Activated CD8-positive, alpha-beta memory T cell treated with anti-CD3 and anti-CD28 coated beads for 1 hour (primary cell): Measurements from ENCODE around the gene BCL6B.
A peak's percentile ranks its signal among the peaks of the same experiment; 100 is the strongest.

ENCODE experiments used
- DNase-seq, 2 donors: peaks; one replicate each; pipeline ENCODE4 v3.0.0-alpha.2; 2020; ENCODE audit warnings: low read depth in 1 of 2; ENCODE audit errors: extremely low read depth in 1 of 2

Gene BCL6B

DNA sequence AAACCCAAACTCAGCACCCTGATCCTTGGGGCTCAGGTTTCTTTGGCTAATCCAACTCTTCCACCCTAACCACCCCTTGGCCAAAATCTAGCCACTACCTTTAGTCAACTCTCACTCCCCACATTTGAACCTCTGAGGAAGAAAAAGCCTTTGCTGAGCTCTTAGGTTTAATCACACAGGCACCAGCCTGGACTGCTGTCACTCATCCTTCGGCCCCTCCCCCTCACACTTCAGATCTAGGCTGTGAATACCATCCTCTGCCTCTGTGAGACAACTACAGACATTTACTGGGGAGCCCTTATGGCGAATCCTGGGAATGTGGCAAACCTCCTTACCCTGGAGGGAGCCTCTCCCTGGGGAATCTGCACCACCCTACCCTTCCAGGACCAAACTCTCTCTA lies 15.7 kb upstream of the BCL6B start:
- no peak for DNase-seq

DNA sequence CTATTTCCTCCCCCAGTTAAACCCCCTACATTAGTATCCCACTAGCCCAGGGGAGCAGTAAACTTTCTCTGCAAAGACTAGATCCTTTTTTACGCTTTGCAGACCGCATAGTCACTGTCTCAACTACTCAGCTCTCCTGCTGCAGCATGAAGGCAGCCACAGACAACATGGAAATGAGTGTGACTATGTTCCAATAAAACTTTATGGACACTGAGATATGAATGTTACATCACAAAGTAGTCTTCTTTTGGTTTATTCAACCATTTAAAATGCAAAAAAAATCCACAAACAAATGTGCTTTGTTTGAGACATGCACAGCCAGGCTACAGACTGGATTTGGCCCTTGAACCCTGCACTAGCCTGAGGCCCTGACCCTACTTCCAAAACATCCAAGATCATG lies 12.3 kb upstream of the BCL6B start:
- no peak for DNase-seq

GRCh38 chr17:7011415-7011814 lies 11.4 kb upstream of the BCL6B start:
- no peak for DNase-seq

GRCh38 chr17:7011942-7012254 lies 11.0 kb upstream of the BCL6B start:
- no peak for DNase-seq

DNA sequence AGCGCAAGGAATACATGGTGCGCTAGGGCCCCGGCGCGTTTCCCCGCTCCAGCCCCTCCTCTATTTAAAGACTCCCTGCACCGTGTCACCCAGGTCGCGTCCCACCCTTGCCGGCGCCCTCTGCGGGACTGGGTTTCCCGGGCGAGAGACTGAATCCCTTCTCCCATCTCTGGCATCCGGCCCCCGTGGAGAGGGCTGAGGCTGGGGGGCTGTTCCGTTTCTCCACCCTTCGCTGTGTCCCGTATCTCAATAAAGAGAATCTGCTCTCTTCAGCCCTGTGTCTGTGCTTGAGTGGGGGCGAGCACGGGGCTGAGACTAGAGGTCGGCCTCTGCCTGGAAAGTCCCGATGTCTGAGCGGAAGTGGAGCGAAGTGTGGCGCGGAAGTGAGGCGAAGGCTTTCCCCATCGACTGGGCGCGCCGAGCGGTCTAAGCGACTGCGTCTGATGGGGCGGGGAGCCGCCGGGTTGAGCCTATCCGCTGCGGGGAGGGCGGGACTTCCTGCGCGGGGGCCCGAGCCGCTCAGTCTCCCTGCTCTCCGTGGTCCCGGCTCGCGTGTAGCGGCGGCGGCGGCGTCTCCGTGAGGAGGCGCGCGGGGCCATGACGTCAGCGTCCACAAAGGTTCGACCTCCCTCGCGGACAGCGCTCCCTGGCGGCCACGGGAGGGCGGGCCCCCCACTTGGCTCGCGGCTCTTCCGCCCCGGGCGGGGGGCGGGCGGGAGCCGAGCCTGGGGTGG lies 8.4 kb upstream of the BCL6B start:
- DNase-seq: peak; percentile 95 to 96

- peak; percentile 61 to 62 for DNase-seq
Measured at GRCh38 chr17:7014995-7015958, 7.6 kb upstream of the BCL6B start.

GRCh38 chr17:7016418-7016817 lies 6.4 kb upstream of the BCL6B start:
- DNase-seq: no peak

DNA sequence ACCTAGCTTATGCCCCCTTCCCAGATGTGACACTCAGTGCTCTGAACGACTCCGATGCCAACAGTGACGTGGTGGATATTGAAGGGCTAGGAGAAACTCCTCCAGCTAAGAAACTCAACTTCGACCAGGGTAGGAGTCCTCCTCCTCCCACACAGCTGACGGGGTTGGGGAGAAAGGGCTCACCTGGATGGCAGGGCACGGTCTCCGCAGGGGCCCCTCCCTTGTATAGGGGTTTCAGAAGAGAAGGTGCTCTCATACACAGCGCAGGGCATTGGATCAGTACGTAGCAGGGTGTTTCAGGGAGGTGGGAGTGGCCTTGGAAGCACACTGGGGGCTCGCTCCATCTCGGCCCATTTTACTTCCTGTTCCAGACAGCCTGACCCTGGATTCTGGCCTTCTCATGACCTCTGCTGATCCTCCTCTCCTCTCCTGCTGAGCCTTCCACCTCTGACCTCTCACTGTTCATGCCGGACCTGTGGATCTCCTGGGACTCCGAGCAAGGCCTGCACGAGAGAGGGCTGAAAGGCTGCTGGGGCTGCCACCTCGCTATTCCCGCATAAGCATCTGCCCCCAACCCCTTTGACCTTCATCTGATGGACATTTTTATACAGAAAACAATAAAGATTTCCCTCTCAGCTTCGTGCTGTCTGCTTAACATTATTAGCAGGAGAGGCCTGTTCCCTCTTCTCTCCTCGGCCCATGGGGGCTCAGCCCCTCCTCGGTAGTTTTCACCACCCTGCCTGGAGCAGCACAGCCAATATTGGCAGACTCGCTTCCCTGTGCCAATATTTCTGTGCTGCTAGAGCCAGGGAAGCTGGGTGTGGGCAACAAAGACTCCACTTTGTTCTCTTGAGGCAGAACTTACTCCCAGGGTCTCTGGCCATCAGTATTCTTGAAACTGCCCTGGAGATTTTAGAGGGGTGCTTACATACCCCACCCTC lies 5.7 kb upstream of the BCL6B start:
- DNase-seq: no peak

DNA sequence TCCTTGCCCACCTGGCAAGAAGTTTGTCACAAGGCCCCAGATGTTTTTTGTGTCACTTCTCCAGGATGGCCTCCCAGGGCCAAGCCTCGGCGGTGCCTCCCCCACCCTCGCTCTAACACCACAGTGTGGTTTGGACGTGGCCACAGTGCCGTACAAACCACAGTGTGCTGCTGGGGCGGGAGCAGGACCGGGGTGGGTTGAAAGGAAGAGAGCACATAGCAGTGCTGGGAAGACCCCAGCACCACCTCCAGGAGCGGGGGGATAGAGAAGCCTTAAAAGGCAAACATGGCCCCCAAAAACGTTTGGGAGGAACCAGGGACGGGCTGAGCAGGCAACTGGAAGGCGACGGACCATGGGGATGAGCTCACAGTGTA lies 5.0 kb upstream of the BCL6B start:
- DNase-seq: no peak

- no peak for DNase-seq
Measured at GRCh38 chr17:7018331-7018964, 4.4 kb upstream of the BCL6B start.

GRCh38 chr17:7019367-7019766 lies 3.5 kb upstream of the BCL6B start:
- DNase-seq: no peak

DNA sequence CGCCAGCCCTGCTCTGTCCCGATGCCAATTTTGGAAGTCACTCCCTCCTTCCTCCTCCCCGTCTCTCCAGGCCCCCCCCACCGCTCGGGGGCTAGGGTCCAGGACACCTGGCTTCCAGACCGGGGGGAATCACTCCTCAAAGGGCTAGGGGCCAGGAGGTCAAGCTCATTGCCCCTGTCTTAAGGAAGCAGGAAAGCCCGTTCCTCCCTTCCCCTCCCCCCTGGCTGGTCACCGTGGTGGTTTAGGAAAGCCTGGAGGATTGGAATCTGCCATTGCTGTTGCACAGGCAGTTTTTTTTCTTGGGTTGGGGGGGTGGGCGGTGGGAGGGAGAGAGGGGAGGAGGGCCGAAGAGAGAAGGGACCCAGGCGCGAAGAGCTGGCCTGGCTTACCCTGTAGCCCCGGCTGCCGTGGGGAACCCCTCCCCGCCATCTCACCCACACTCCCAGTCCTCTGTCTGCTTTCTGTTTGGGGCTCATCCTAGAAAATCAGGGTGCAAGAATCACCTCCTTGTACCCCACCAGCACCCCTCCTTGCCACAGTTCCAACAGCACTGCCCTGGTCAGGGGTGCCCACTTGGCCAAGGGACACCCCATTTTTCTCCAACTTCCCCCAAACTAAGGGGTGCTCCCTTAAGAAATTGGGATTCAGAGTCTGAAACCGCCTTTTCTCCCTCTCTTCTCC lies 2.9 kb upstream of the BCL6B start:
- no peak for DNase-seq

DNA sequence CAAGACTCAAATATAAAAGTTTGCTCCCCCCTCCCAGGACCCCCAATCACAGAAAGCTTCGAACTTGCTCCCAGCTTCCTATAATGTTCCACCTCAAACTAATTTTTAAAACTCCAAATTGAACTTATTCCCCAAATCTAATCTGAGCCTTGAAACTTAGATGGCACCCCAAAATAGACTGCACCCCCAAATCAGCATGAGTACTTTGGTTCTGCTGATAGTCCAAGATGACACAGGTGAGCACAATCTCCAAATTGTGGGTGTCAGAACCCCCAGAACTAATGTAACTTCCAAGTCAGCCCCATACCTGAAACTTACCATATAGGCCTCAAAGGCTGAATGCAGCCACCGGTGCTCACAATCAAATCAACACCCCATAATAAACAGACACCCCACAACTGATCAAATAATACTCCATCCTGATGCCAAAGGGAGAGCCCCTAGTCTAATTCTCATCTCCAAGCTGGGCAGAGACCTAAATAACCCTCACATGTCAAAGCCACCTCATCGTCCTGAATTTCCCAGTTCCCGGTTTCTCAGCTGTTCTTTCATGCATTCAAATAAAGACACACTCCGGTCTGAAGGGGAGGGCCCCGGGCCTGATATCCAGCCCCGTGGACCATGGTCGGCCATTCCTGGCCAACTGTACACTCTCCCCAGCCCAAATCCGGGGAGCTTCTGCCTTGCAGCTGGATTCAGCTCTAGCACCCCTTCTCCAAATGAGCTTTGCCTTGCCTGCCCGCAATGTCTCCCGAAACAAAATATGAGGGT lies 1.8 kb upstream of the BCL6B start:
- DNase-seq: no peak

GRCh38 chr17:7021993-7022778 lies 664 bp upstream of the BCL6B start:
- DNase-seq: peak in 1 of 2 donors; percentile 68

DNA sequence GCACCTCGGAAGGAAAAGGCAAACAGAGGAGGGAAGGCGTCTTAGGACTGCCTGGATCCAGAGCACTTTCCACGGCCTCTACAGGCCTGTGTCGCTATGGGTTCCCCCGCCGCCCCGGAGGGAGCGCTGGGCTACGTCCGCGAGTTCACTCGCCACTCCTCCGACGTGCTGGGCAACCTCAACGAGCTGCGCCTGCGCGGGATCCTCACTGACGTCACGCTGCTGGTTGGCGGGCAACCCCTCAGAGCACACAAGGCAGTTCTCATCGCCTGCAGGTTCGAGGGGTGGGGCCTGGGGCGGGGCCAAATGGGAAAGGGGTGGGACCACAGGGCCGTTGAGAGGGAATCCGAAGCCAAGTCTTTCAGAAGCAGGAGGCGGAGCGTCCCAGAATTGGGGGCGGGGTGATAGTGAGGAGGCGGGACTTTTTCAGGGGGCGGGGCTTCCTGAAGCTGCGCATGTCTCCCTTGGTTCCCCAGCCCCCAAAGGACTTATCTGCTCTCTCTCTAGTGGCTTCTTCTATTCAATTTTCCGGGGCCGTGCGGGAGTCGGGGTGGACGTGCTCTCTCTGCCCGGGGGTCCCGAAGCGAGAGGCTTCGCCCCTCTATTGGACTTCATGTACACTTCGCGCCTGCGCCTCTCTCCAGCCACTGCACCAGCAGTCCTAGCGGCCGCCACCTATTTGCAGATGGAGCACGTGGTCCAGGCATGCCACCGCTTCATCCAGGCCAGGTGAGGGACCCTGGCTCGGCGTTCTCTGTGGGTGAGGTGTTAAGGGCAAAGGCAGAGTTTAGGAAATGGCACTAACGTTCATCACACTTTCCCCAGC lies 939 bp downstream of the BCL6B start:
- peak; percentile 87 to 90 for DNase-seq

GRCh38 chr17:7024402-7024785 lies 1.5 kb downstream of the BCL6B start:
- no peak for DNase-seq

DNA sequence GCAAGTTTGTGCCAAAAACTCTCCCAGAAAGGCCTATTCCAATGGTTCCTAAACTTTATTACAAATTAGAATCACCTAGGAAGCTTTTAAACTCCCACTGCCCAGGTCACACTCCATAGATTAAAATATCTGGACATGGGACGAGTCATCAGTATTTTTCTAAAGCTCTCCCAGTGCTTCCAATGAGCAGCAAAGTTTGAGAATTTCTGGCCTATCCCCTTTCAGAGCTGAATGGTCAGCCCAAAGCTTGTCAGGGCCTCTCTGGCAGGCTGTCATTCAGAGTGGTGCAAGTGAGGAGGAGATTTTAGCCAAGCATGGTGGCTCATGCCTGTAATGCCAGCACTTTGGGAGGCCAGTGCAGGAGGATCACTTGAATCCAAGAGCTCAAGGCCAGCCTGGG lies 2.4 kb downstream of the BCL6B start:
- no peak for DNase-seq
